ENCODE data around the gene OTOP2. TPM values are rescaled to one million over a fixed set of nuclear protein-coding genes. Genes with fewer than 3 reads are reported as not detected.
"Not testable (repeated sequence)": the region's sequence is repeated elsewhere in the genome, so short reads cannot be mapped to it uniquely, and the experiment has no call there.

The OTOP2 gene
- total RNA-seq, 1 donor from 2014 or later, result not detected

GRCh38 chr17:74900208-74900607, 23.9 kb upstream of the OTOP2 start:
- no peak for DNase-seq (ENCODE audit: low spot score)

GRCh38 chr17:74901353-74902135, 22.5 kb upstream of the OTOP2 start:
- no peak for DNase-seq (ENCODE audit: low spot score)

GRCh38 chr17:74903034-74903433, 21.0 kb upstream of the OTOP2 start:
- DNase-seq (ENCODE audit: low spot score), result no peak

- no peak for DNase-seq (ENCODE audit: low spot score)
These were observed 20.4 kb upstream of the OTOP2 start for GRCh38 chr17:74903671-74904070.

- DNase-seq (ENCODE audit: low spot score), result no peak
These were observed 19.2 kb upstream of the OTOP2 start for GRCh38 chr17:74904687-74905409.

GRCh38 chr17:74906214-74906793, 17.8 kb upstream of the OTOP2 start:
- DNase-seq (ENCODE audit: low spot score), result not testable (repeated sequence)

GRCh38 chr17:74907012-74907411, 17.1 kb upstream of the OTOP2 start:
- DNase-seq (ENCODE audit: low spot score), result no peak

GRCh38 chr17:74909097-74909496, 15.0 kb upstream of the OTOP2 start:
- DNase-seq (ENCODE audit: low spot score), result not testable (repeated sequence)

- DNase-seq (ENCODE audit: low spot score), result not testable (repeated sequence)
These were observed 12.7 kb upstream of the OTOP2 start for GRCh38 chr17:74911423-74911822.

- DNase-seq (ENCODE audit: low spot score), result no peak
These were observed 7.8 kb upstream of the OTOP2 start for GRCh38 chr17:74916136-74916850.

- DNase-seq (ENCODE audit: low spot score), result no peak
These were observed 7.2 kb upstream of the OTOP2 start for GRCh38 chr17:74916851-74917199.

GRCh38 chr17:74917430-74917829, 6.6 kb upstream of the OTOP2 start:
- DNase-seq (ENCODE audit: low spot score), result no peak

- no peak for DNase-seq (ENCODE audit: low spot score)
These were observed 5.2 kb upstream of the OTOP2 start for GRCh38 chr17:74918906-74919305.

- no peak for DNase-seq (ENCODE audit: low spot score)
These were observed 4.4 kb upstream of the OTOP2 start for GRCh38 chr17:74919440-74920305.

- DNase-seq (ENCODE audit: low spot score), result no peak
These were observed 3.8 kb upstream of the OTOP2 start for GRCh38 chr17:74920306-74920620.

GRCh38 chr17:74920642-74921025, 3.4 kb upstream of the OTOP2 start:
- no peak for DNase-seq (ENCODE audit: low spot score)

GRCh38 chr17:74921026-74921681, 2.9 kb upstream of the OTOP2 start:
- no peak for DNase-seq (ENCODE audit: low spot score)

- DNase-seq (ENCODE audit: low spot score), result no peak
These were observed 2.3 kb upstream of the OTOP2 start for GRCh38 chr17:74921769-74922168.

GRCh38 chr17:74922172-74922571, 1.9 kb upstream of the OTOP2 start:
- no peak for DNase-seq (ENCODE audit: low spot score)
